ENCODE data around the gene ABHD2.

ABHD2 gene

DNA sequence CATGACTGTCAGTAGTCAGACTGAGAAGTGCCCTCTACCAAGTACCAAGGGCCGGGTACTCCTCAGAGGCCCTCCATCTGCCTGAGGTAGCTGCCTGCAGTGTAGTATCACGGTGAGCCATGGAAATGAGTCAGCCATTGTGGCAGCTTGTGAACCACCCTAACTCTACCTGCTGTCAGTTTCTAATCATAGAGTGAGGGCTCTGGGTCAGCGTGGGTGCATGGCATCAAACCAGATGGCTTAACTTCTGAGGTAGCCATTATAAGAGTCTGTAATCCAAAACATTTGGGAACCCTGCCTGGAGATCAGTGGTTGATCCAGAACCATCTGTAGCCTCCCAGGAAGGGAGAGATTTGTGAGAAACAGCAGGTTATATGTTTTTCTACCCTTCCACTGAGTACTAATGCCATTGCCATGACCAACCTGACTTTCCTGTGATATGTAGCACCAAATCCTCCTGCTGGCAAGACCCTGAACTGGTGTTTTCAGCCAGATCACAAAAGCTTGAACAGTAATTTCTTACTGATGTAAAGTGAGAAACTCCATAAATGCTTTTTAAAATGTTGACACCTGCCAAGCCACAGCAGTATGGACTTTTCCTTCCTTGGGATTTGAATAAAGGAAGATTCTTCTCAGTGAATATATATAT, 38.9 kb downstream of the ABHD2 start:
- no peak overlapping the region for H3K4me3 ChIP-seq (ENCODE audit: low read depth, low read length)
- TF ChIP-seq, protein P1, sequence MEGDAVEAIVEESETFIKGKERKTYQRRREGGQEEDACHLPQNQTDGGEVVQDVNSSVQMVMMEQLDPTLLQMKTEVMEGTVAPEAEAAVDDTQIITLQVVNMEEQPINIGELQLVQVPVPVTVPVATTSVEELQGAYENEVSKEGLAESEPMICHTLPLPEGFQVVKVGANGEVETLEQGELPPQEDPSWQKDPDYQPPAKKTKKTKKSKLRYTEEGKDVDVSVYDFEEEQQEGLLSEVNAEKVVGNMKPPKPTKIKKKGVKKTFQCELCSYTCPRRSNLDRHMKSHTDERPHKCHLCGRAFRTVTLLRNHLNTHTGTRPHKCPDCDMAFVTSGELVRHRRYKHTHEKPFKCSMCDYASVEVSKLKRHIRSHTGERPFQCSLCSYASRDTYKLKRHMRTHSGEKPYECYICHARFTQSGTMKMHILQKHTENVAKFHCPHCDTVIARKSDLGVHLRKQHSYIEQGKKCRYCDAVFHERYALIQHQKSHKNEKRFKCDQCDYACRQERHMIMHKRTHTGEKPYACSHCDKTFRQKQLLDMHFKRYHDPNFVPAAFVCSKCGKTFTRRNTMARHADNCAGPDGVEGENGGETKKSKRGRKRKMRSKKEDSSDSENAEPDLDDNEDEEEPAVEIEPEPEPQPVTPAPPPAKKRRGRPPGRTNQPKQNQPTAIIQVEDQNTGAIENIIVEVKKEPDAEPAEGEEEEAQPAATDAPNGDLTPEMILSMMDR (IDR thresholded peaks at IDR 0.05; ENCODE audit: borderline replicate concordance, insufficient read depth, low read depth, low read length), result no peak

GRCh38 chr15:89128320-89129122, 40.3 kb downstream of the ABHD2 start:
- TF ChIP-seq, protein P1 (IDR thresholded peaks at IDR 0.05; ENCODE audit: borderline replicate concordance, insufficient read depth, low read depth, low read length), result no peak
- H3K4me3 ChIP-seq (ENCODE audit: low read depth, low read length), result no peak overlapping the region

- TF ChIP-seq, protein P1 (IDR thresholded peaks at IDR 0.05; ENCODE audit: borderline replicate concordance, insufficient read depth, low read depth, low read length), result peak; percentile 74
- no peak overlapping the region for H3K4me3 ChIP-seq (ENCODE audit: low read depth, low read length)
Observed at GRCh38 chr15:89129123-89129815, 41.0 kb downstream of the ABHD2 start.

DNA sequence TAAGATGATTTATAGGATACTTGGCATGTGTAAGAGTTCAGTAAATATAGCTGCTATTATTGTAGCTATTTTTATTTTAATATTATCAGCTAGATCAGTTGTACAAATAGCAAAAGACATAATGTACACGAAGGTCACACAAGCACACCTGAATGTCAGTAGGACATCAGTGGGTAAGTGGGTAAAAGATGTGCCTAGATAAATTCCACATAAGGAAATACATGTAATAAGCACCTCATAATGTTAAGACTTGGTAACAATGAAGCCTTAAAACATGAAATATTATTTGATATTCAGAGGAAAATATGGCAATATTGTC, 41.5 kb downstream of the ABHD2 start:
- TF ChIP-seq, protein P1 (IDR thresholded peaks at IDR 0.05; ENCODE audit: borderline replicate concordance, insufficient read depth, low read depth, low read length), result no peak
- no peak overlapping the region for H3K4me3 ChIP-seq (ENCODE audit: low read depth, low read length)

- TF ChIP-seq, protein P1 (IDR thresholded peaks at IDR 0.05; ENCODE audit: borderline replicate concordance, insufficient read depth, low read depth, low read length), result no peak
- H3K4me3 ChIP-seq (ENCODE audit: low read depth, low read length), result no peak overlapping the region
Observed at GRCh38 chr15:89130201-89130600, 41.9 kb downstream of the ABHD2 start.

DNA sequence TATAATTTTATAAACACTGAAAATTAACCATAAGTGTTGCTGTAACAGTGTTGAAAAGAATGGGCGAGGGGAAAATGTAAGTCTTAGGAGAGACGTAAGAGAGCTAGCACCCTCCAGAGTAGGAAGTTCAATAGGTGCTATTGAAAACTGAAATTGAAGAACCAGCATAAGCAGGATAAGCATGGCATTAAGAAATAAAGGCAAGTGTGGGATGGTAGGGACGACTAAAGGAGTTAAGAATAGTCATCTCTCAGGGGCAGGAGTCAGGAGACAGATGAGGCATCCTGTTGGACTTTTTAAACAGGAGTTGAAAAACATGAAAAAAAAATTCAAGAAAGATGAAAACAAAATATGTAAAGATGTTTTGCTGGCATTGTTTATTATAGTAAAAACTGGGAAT, 43.5 kb downstream of the ABHD2 start:
- TF ChIP-seq, protein P1 (IDR thresholded peaks at IDR 0.05; ENCODE audit: borderline replicate concordance, insufficient read depth, low read depth, low read length), result no peak
- H3K4me3 ChIP-seq (ENCODE audit: low read depth, low read length), result no peak overlapping the region

Measured in GM12875 (cell line).